ENCODE data around the gene KRT81. TPM values are rescaled to one million over a fixed set of nuclear protein-coding genes. Genes with fewer than 3 reads are reported as not detected.

Gene KRT81
- total and polyA plus RNA-seq, 4 donors, result 0.02 to 0.61 (median 0.23) TPM

DNA sequence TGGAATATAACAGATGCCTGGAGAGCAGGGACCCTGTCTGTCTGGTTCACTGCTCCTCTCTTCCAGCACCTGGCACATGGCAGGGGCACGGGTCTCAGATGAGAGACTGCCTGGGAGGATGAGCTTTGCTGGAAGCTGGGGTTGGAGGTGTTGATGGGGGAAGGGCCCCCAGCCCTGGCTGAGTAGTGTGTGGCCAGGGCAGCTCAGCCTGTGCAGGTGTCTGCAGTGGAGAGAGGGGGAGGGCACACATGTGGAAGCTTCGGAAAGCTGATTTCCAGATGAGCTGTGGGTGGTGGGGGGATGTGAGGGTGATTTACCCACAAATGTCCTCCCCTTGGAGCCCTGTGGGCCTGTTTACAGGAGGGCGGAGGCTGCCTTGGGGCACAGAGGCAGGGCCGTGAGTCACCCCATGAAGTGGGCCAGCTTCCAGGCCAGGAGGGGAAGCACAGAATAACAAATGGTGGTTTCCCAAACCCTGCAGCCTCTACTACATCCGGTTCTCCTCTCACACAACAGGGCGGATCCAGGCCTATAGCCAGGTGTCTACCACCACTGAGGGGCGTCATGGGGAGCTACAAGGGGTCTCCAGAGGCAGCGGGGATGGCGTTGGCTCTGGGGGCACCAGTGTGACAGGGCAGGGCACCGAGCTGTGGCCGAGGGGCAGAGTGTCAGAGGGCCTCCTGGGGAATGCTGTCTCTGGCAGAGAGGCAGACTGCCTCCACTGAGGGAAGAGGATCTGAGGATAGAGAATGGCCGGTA lies 47.3 kb downstream of the KRT81 start:
- H3K27ac ChIP-seq (ENCODE audit: low read depth in 1 of 2, low read length in 1 of 2), result peak overlapping the region in 1 of 2 donors; percentile 71
- peak; percentile 73 for ATAC-seq (ENCODE audit: insufficient read depth, low FRiP score)
- peaks cover 0 to 14% (median 2%) of the 10 kb centered on the region in 5 donors for H3K4me1 ChIP-seq (ENCODE audit: control insufficient read depth in 5 of 5, insufficient read depth in 5 of 5, low read length in 5 of 5)

DNA sequence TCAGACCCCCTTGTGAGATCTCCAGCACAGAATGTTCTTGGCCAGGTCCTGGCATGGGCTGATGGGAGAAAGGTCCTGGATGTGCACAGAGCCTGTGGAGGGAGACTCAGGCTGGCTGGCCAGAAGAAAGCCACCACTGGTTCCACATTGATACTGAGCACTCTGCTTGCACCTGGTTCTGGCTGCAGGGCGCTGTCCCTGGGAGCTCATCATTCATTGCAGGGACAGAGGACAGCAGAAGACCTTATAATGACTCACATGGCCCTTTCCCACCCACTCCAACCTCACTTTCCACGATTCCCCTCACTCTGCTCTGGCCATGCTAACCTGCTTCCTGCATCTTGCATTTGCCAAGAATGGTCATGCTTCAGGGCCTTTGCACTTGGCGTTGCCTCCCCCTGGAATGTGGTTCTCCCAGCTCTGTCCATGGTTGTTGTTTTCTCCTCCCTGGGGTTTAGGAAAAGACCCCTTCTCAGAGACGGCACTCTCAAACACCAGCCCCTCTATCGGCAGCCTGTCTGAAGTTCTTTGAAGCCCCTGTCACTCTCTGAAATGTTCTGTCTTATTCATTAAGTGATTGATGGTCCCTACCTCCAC lies 48.0 kb downstream of the KRT81 start:
- H3K27ac ChIP-seq (ENCODE audit: low read depth in 1 of 2, low read length in 1 of 2), result peak overlapping the region in 1 of 2 donors; percentile 65
- no peak overlapping the region for H3K9ac ChIP-seq (ENCODE audit: insufficient read depth in 1 of 2, low read length in 2 of 2)
- TF ChIP-seq, protein P1, sequence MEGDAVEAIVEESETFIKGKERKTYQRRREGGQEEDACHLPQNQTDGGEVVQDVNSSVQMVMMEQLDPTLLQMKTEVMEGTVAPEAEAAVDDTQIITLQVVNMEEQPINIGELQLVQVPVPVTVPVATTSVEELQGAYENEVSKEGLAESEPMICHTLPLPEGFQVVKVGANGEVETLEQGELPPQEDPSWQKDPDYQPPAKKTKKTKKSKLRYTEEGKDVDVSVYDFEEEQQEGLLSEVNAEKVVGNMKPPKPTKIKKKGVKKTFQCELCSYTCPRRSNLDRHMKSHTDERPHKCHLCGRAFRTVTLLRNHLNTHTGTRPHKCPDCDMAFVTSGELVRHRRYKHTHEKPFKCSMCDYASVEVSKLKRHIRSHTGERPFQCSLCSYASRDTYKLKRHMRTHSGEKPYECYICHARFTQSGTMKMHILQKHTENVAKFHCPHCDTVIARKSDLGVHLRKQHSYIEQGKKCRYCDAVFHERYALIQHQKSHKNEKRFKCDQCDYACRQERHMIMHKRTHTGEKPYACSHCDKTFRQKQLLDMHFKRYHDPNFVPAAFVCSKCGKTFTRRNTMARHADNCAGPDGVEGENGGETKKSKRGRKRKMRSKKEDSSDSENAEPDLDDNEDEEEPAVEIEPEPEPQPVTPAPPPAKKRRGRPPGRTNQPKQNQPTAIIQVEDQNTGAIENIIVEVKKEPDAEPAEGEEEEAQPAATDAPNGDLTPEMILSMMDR (IDR thresholded peaks at IDR 0.05; ENCODE audit: control extremely low read depth, extremely low read depth), result no peak
- H3K9me3 ChIP-seq (ENCODE audit: control insufficient read depth in 4 of 4, insufficient read depth in 3 of 4, low read length in 3 of 4), result no peaks in the 10 kb centered on the region
- 66 to 77% methylated on average over 5 of the region's 5 CpGs for WGBS, 2 donors
- peaks cover 0 to 3% (median 0%) of the 10 kb centered on the region in 3 donors for H3K27me3 ChIP-seq (ENCODE audit: control insufficient read depth in 3 of 3, insufficient read depth in 3 of 3, low read length in 2 of 3)
- H3K36me3 ChIP-seq (ENCODE audit: control insufficient read depth in 4 of 4, insufficient read depth in 4 of 4, low read length in 4 of 4), result peaks cover 0 to 5% (median 0%) of the 10 kb centered on the region in 4 donors
- peaks cover 0 to 14% (median 2%) of the 10 kb centered on the region in 5 donors for H3K4me1 ChIP-seq (ENCODE audit: control insufficient read depth in 5 of 5, insufficient read depth in 5 of 5, low read length in 5 of 5)
- DNase-seq, result no peak
- ATAC-seq (ENCODE audit: insufficient read depth, low FRiP score), result no peak
- H3K4me3 ChIP-seq, result no peak overlapping the region

More for the DNA sequence above, 47.3 kb downstream of the KRT81 start:
- no peaks in the 10 kb centered on the region for H3K9me3 ChIP-seq (ENCODE audit: control insufficient read depth in 4 of 4, insufficient read depth in 3 of 4, low read length in 3 of 4)
- H3K27me3 ChIP-seq (ENCODE audit: control insufficient read depth in 3 of 3, insufficient read depth in 3 of 3, low read length in 2 of 3), result peaks cover 0 to 8% (median 5%) of the 10 kb centered on the region in 3 donors
- peaks cover 0 to 5% (median 0%) of the 10 kb centered on the region in 4 donors for H3K36me3 ChIP-seq (ENCODE audit: control insufficient read depth in 4 of 4, insufficient read depth in 4 of 4, low read length in 4 of 4)
- TF ChIP-seq, protein P1 (IDR thresholded peaks at IDR 0.05; ENCODE audit: control extremely low read depth, extremely low read depth), result no peak
- 31 to 32% methylated on average over 12 of the region's 12 CpGs for WGBS, 2 donors
- no peak overlapping the region for H3K9ac ChIP-seq (ENCODE audit: insufficient read depth in 1 of 2, low read length in 2 of 2)
- no peak overlapping the region for H3K4me3 ChIP-seq
- DNase-seq, result no peak

DNA sequence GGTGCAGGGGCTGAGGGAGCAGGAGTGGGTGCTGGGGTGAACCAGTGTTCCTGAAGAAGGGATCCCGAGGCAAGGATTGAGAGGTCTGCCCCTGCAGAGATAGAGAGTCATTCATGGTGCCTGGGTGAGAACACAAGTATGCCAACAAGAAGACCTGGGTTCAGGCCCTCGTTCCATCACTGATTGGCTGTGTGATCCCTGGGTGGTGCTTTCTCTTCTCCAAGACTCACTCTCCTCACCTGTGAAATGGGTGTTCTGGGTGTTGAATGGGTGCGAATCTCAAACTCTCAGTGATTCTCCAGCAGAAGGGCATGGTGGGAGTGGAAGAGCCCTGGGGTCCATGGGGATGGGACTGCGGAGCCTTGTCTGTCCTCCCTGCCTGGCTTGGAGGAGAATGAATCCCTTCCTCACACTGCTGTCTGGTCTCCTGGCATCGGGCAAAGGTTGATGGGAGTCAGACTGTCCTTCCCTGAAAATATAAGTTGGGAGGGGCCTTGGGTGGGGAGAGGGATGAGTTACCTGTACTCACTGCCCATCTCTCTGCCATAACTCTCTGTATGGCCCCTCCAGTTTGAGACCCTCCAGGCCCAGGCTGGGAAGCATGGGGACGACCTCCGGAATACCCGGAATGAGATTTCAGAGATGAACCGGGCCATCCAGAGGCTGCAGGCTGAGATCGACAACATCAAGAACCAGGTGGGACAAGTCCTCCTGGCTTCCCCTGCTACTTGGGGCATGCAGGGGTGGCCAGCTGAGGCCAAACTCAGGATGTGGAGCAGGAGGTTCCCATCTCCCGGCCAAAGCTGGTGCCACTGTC lies 48.7 kb downstream of the KRT81 start:
- peaks cover 0 to 11% (median 2%) of the 10 kb centered on the region in 5 donors for H3K4me1 ChIP-seq (ENCODE audit: control insufficient read depth in 5 of 5, insufficient read depth in 5 of 5, low read length in 5 of 5)
- H3K9ac ChIP-seq (ENCODE audit: insufficient read depth in 1 of 2, low read length in 2 of 2), result no peak overlapping the region
- no peak for DNase-seq
- peak overlapping the region in 1 of 2 donors; percentile 65 for H3K27ac ChIP-seq (ENCODE audit: low read depth in 1 of 2, low read length in 1 of 2)
- ATAC-seq (ENCODE audit: insufficient read depth, low FRiP score), result no peak
- TF ChIP-seq, protein P1 (IDR thresholded peaks at IDR 0.05; ENCODE audit: control extremely low read depth, extremely low read depth), result no peak
- no peak overlapping the region for H3K4me3 ChIP-seq
- peaks cover 0 to 5% (median 0%) of the 10 kb centered on the region in 4 donors for H3K36me3 ChIP-seq (ENCODE audit: control insufficient read depth in 4 of 4, insufficient read depth in 4 of 4, low read length in 4 of 4)
- 95 to 96% methylated on average over 11 of the region's 11 CpGs for WGBS, 2 donors
- H3K9me3 ChIP-seq (ENCODE audit: control insufficient read depth in 4 of 4, insufficient read depth in 3 of 4, low read length in 3 of 4), result no peaks in the 10 kb centered on the region
- peaks cover 0 to 3% (median 0%) of the 10 kb centered on the region in 3 donors for H3K27me3 ChIP-seq (ENCODE audit: control insufficient read depth in 3 of 3, insufficient read depth in 3 of 3, low read length in 2 of 3)
